HG02884 (cell line): ENCODE data around the gene STXBP6.
"Not testable (repeated sequence)": the region's sequence is repeated elsewhere in the genome, so short reads cannot be mapped to it uniquely, and the experiment has no call there.

Experiments used
- ATAC-seq: cut with Tn5 transposase; IDR thresholded peaks from one replicate; pipeline ENCODE4 v1.9.1; 2021; ENCODE audit warnings: mild to moderate bottlenecking, moderate library complexity; ENCODE audit not compliant: unreplicated experiment

STXBP6 gene

GRCh38 chr14:24990050-24990449 lies 59.9 kb downstream of the STXBP6 start:
- ATAC-seq, result no peak

GRCh38 chr14:24988760-24989159 lies 61.2 kb downstream of the STXBP6 start:
- ATAC-seq, result no peak

GRCh38 chr14:24986206-24986893 lies 63.6 kb downstream of the STXBP6 start:
- no peak for ATAC-seq

GRCh38 chr14:24984846-24985589 lies 64.9 kb downstream of the STXBP6 start:
- ATAC-seq, result no peak

GRCh38 chr14:24982472-24983155 lies 67.3 kb downstream of the STXBP6 start:
- ATAC-seq, result no peak

- ATAC-seq, result no peak
These were observed 70.2 kb downstream of the STXBP6 start for GRCh38 chr14:24979725-24980239.

- ATAC-seq, result peak; percentile 66
These were observed 70.9 kb downstream of the STXBP6 start for GRCh38 chr14:24978862-24979724.

GRCh38 chr14:24976602-24977001 lies 73.3 kb downstream of the STXBP6 start:
- no peak for ATAC-seq

GRCh38 chr14:24975393-24975792 lies 74.6 kb downstream of the STXBP6 start:
- ATAC-seq, result no peak

GRCh38 chr14:24974591-24975374 lies 75.2 kb downstream of the STXBP6 start:
- no peak for ATAC-seq

GRCh38 chr14:24972844-24973243 lies 77.1 kb downstream of the STXBP6 start:
- no peak for ATAC-seq

- no peak for ATAC-seq
These were observed 78.7 kb downstream of the STXBP6 start for GRCh38 chr14:24971255-24971654.

GRCh38 chr14:24966579-24966964 lies 83.4 kb downstream of the STXBP6 start:
- no peak for ATAC-seq

GRCh38 chr14:24965934-24966578 lies 83.9 kb downstream of the STXBP6 start:
- ATAC-seq, result no peak

GRCh38 chr14:24965578-24965933 lies 84.4 kb downstream of the STXBP6 start:
- ATAC-seq, result no peak

- no peak for ATAC-seq
These were observed 85.4 kb downstream of the STXBP6 start for GRCh38 chr14:24964591-24964990.

- ATAC-seq, result no peak
These were observed 85.9 kb downstream of the STXBP6 start for GRCh38 chr14:24964048-24964447.

GRCh38 chr14:24962118-24962517 lies 87.8 kb downstream of the STXBP6 start:
- not testable (repeated sequence) for ATAC-seq

- no peak for ATAC-seq
These were observed 89.1 kb downstream of the STXBP6 start for GRCh38 chr14:24960816-24961215.
